GM18873 (cell line): ENCODE data around the gene RBM4.
A peak's percentile ranks its signal among the peaks of the same experiment; 100 is the strongest.
"Not testable (repeated sequence)": the region's sequence is repeated elsewhere in the genome, so short reads cannot be mapped to it uniquely, and the experiment has no call there.

Experiments used
- ATAC-seq: cut with Tn5 transposase; IDR thresholded peaks from one replicate; pipeline ENCODE4 v1.9.1; 2021; ENCODE audit warnings: mild to moderate bottlenecking, moderate library complexity, moderate number of reproducible peaks; ENCODE audit not compliant: unreplicated experiment, low FRiP score

Gene RBM4

GRCh38 chr11:66616379-66617154 lies 21.9 kb upstream of the RBM4 start, which contains the start of gene RBM14:
Gene RBM14 (plus strand): TSS chr11:66616630. CDS start chr11:66616721, 91 bp downstream.
- peak; percentile 95 for ATAC-seq

GRCh38 chr11:66617155-66617834 lies 21.2 kb upstream of the RBM4 start:
- ATAC-seq = no peak

DNA sequence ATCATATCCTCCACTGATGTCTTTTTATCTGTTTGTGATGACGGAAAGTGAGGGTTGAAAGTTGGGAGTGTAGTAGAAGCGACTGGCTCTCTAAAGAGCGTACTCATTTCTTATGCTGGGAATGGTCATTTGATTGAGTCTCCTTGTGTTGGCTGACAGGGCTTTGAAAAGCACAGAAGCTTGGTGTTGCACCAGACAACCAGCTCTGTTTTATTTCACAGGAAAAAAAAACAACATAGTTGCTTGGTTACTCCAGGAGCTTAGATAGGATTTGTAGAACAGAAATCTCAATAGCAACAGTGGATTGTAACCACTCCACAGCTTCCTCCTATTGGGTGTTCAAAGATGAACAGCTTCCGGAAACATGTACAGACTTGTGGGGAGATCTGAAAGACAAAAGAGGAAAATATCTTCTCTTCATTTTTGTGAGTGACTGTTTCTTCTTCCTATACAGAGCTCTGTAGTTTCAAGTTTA lies 19.4 kb upstream of the RBM4 start:
- ATAC-seq = no peak

DNA sequence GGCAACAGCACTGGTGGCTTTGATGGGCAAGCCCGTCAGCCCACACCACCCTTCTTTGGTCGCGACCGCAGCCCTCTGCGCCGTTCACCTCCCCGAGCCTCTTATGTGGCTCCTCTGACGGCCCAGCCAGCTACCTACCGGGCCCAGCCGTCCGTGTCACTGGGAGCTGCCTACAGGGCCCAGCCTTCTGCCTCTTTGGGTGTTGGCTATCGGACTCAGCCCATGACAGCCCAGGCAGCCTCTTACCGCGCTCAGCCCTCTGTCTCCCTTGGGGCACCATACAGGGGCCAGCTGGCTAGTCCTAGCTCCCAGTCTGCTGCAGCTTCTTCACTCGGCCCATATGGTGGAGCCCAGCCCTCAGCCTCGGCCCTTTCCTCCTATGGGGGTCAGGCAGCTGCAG lies 14.1 kb upstream of the RBM4 start:
- ATAC-seq = no peak

- no peak for ATAC-seq
Observed at GRCh38 chr11:66625041-66625751, 13.3 kb upstream of the RBM4 start.

- ATAC-seq = no peak
Observed at GRCh38 chr11:66625752-66626149, 12.8 kb upstream of the RBM4 start.

- ATAC-seq = no peak
Observed at GRCh38 chr11:66626382-66626781, 12.1 kb upstream of the RBM4 start.

DNA sequence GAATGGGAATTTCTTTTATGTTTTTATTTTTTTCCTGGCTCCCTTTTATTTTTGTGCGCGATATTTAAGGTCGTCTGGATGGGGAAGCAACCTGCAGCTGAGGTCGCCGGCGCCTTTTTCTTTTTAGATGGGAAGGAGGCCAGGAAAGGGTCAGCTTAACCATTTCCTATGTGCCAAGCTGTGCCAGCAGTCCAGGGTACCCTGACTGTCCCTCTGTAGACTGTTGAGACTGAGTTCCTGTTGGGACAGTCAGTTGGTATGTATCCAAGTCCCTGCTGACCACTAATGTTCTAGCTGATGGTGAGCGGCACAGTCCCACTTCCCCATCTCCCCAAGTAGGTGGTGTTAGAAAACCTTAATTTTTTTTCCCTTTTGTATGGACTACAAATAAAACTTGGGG lies 11.6 kb upstream of the RBM4 start:
- ATAC-seq = no peak

DNA sequence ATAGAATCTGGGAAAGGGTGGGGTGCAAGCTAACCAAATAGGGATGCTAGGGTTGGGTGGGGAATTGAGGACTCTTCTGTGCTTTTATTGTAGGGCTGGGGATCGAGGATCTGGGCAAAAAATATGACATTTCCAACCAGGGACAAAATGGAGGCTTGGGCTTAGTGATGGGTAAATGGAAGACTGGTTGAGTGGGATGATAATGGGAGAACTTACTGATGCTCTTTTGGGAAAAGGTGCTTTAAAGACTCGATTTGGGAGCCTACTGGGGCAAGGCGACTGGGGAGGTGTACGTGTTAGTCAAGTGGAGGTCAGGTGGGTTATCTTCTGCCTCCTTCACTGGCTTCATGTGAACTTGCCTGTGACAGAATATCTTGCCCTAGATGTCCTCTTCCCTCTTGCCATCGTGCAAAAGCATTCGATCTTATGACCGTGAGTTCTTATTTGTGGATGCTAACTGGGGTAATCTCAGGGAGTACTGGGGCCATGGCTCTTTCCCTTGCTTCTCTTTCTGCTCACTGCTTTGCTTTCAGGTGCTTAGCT lies 10.4 kb upstream of the RBM4 start:
- no peak for ATAC-seq

- no peak for ATAC-seq
Observed at GRCh38 chr11:66629356-66629755, 9.1 kb upstream of the RBM4 start.

DNA sequence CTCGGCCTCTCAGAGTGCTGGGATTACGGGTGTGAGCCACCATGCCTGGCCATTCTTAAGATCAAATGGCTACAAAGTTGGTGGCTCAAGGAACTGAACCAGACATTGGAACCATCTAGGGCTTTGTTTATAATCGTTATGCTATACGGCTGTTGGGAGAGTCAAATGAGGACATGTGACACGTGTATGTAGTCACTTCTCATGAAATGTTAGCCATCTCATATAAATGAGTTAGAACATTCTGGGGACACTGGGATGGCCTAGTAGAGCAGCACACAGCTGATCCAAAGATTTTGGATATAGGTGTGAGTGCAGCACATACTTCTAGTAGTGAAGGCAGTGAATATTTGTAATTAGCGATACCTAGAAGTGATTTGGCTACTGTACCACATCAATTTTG lies 6.6 kb upstream of the RBM4 start:
- ATAC-seq = no peak

GRCh38 chr11:66632952-66633351 lies 5.6 kb upstream of the RBM4 start:
- ATAC-seq = no peak

DNA sequence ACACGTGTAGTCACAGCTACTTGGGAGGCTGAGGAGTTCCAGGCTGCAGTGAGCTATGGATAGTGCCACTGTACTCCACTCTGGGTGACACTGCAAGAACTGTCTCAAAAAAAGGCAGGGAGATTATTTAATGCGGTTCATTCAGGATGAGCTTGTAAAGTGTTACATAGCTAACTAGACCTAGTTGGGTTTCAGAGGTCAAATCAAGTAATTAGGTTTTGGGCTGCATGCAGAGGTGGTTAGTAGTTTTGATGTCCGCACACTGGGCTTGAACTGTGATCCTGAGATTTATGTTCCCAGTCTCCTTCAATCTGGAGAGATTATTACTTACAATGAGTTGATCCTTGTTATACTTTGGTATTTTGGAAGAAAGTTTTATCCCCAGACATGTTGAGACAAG lies 2.1 kb upstream of the RBM4 start:
- ATAC-seq = no peak

DNA sequence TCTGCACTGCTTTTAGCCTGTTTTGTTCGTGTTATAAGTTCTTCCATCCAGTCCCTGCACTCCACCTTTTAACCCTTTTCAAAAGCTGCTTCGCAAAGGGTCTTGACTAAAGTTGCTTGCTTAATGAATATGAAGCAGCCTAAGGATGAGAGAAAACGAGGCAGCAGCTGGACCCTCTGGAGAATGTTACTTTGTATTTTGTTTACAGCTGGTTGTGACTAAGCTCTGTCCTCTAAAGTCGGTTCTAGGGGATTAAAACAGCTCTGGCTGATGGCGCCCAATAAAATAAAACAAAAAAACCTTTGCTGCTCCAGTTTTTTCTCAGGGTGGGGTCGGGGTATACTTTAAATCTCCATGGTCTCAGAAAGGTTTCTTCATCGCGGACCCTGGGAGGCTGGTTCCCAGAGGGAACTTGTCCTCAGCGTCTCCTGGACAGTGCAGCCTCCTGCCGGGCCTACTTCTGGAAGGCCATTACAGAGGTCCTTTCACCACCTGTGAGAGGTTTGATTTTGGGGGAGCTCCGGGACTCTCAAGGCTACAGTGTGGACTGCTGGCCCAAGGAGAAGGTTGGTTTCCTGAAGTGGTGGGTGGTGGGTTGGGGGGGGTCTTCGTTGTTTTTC lies 836 bp upstream of the RBM4 start:
- ATAC-seq = no peak

- ATAC-seq = no peak
Observed at GRCh38 chr11:66639066-66639813, 737 bp downstream of the RBM4 start.

- not testable (repeated sequence) for ATAC-seq
Observed at GRCh38 chr11:66639814-66640340, 1.4 kb downstream of the RBM4 start.

DNA sequence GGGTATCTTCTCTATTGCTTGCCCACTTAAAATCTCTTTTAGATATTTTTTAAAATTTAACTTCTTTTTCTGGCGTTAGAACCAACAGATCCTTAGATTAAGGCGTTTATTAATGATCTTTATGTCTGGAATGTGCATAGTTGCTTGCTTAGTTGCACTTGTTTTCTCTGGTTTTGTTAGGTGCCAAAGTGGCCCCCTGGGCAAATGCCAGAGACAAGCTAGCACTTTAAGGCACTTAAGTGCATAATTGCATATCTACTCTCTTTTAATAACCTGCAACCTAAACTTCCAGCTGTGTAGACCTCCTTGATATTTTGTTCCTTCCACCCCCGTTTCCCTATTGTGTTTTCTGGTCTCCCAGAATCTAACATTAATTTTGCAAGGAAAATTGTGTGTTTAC lies 3.3 kb downstream of the RBM4 start:
- ATAC-seq = no peak

- ATAC-seq = no peak
Observed at GRCh38 chr11:66643745-66644437, 5.4 kb downstream of the RBM4 start.

DNA sequence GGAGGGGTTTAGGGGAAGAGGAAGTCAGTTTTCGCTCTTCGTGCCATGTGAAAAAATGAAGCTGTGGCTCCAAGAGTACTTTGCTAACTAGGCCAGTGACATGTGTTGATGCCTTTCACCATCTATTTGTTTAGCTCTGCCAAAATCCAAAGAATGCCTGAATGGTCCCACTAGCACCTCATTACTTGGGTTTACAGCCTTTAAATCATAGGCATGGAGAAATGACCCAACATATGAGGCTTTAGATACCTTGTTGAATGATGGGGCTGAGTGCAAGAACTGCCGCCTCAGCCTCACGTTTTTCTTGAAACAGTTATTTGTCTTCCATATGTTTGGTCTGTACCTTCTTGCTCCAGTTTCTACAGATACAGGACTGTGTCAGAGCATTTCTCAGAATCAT lies 8.3 kb downstream of the RBM4 start:
- no peak for ATAC-seq
